ENCODE results near the gene FAM3C.

FAM3C gene

GRCh38 chr7:121385800-121386179 is 10.3 kb downstream of the FAM3C start:
- Histone ChIP-seq H3K9ac (ENCODE audit: low read length) (no peak overlapping the region), H3K4me3 (ENCODE audit: low read length) (no peak overlapping the region), H3K27me3 (ENCODE audit: control insufficient read depth, insufficient read depth, low read length) (no peaks in the 10 kb centered on the region), H3K27ac (ENCODE audit: low read depth, low read length) (no peak overlapping the region), H3K4me1 (ENCODE audit: control insufficient read depth, insufficient read depth, low read length) (no peaks in the 10 kb centered on the region), H3K36me3 (ENCODE audit: control insufficient read depth, insufficient read depth, low read length) (no peaks in the 10 kb centered on the region)

- Histone ChIP-seq H3K27ac (ENCODE audit: low read depth, low read length) (no peak overlapping the region), H3K9ac (ENCODE audit: low read length) (no peak overlapping the region)
These were observed 10.9 kb downstream of the FAM3C start for GRCh38 chr7:121385056-121385799.

GRCh38 chr7:121384265-121384664 is 11.8 kb downstream of the FAM3C start:
- no peak overlapping the region for H3K27ac ChIP-seq (ENCODE audit: low read depth, low read length)
- H3K4me1 ChIP-seq (ENCODE audit: control insufficient read depth, insufficient read depth, low read length): no peaks in the 10 kb centered on the region
- no peaks in the 10 kb centered on the region for H3K27me3 ChIP-seq (ENCODE audit: control insufficient read depth, insufficient read depth, low read length)
- H3K9ac ChIP-seq (ENCODE audit: low read length): no peak overlapping the region
- H3K36me3 ChIP-seq (ENCODE audit: control insufficient read depth, insufficient read depth, low read length): no peaks in the 10 kb centered on the region
- no peak overlapping the region for H3K4me3 ChIP-seq (ENCODE audit: low read length)

More at GRCh38 chr7:121385056-121385799, 10.9 kb downstream of the FAM3C start:
- no peaks in the 10 kb centered on the region for H3K4me1 ChIP-seq (ENCODE audit: control insufficient read depth, insufficient read depth, low read length)
- H3K4me3 ChIP-seq (ENCODE audit: low read length): no peak overlapping the region
- H3K36me3 ChIP-seq (ENCODE audit: control insufficient read depth, insufficient read depth, low read length): no peaks in the 10 kb centered on the region
- H3K27me3 ChIP-seq (ENCODE audit: control insufficient read depth, insufficient read depth, low read length): no peaks in the 10 kb centered on the region

GRCh38 chr7:121383235-121383910 is 12.7 kb downstream of the FAM3C start:
- Histone ChIP-seq H3K36me3 (ENCODE audit: control insufficient read depth, insufficient read depth, low read length) (no peaks in the 10 kb centered on the region), H3K27ac (ENCODE audit: low read depth, low read length) (no peak overlapping the region), H3K27me3 (ENCODE audit: control insufficient read depth, insufficient read depth, low read length) (no peaks in the 10 kb centered on the region), H3K9ac (ENCODE audit: low read length) (no peak overlapping the region), H3K4me3 (ENCODE audit: low read length) (no peak overlapping the region), H3K4me1 (ENCODE audit: control insufficient read depth, insufficient read depth, low read length) (no peaks in the 10 kb centered on the region)

GRCh38 chr7:121382473-121382872 is 13.6 kb downstream of the FAM3C start:
- H3K27ac ChIP-seq (ENCODE audit: low read depth, low read length): no peak overlapping the region
- no peak overlapping the region for H3K4me3 ChIP-seq (ENCODE audit: low read length)
- no peaks in the 10 kb centered on the region for H3K36me3 ChIP-seq (ENCODE audit: control insufficient read depth, insufficient read depth, low read length)
- H3K4me1 ChIP-seq (ENCODE audit: control insufficient read depth, insufficient read depth, low read length): no peaks in the 10 kb centered on the region
- H3K9ac ChIP-seq (ENCODE audit: low read length): no peak overlapping the region
- H3K27me3 ChIP-seq (ENCODE audit: control insufficient read depth, insufficient read depth, low read length): no peaks in the 10 kb centered on the region

GRCh38 chr7:121379930-121380329 is 16.2 kb downstream of the FAM3C start:
- Histone ChIP-seq H3K9ac (ENCODE audit: low read length) (no peak overlapping the region), H3K4me3 (ENCODE audit: low read length) (no peak overlapping the region), H3K27me3 (ENCODE audit: control insufficient read depth, insufficient read depth, low read length) (no peaks in the 10 kb centered on the region), H3K36me3 (ENCODE audit: control insufficient read depth, insufficient read depth, low read length) (peaks cover 4% of the 10 kb centered on the region), H3K27ac (ENCODE audit: low read depth, low read length) (no peak overlapping the region), H3K4me1 (ENCODE audit: control insufficient read depth, insufficient read depth, low read length) (no peaks in the 10 kb centered on the region)

GRCh38 chr7:121376979-121377378 is 19.1 kb downstream of the FAM3C start:
- Histone ChIP-seq H3K27me3 (ENCODE audit: control insufficient read depth, insufficient read depth, low read length) (no peaks in the 10 kb centered on the region), H3K27ac (ENCODE audit: low read depth, low read length) (no peak overlapping the region), H3K36me3 (ENCODE audit: control insufficient read depth, insufficient read depth, low read length) (peaks cover 4% of the 10 kb centered on the region), H3K9ac (ENCODE audit: low read length) (no peak overlapping the region), H3K4me3 (ENCODE audit: low read length) (no peak overlapping the region), H3K4me1 (ENCODE audit: control insufficient read depth, insufficient read depth, low read length) (no peaks in the 10 kb centered on the region)

- Histone ChIP-seq H3K4me1 (ENCODE audit: control insufficient read depth, insufficient read depth, low read length) (peaks cover 7% of the 10 kb centered on the region), H3K36me3 (ENCODE audit: control insufficient read depth, insufficient read depth, low read length) (peaks cover 4% of the 10 kb centered on the region), H3K4me3 (ENCODE audit: low read length) (no peak overlapping the region), H3K27me3 (ENCODE audit: control insufficient read depth, insufficient read depth, low read length) (no peaks in the 10 kb centered on the region), H3K27ac (ENCODE audit: low read depth, low read length) (no peak overlapping the region), H3K9ac (ENCODE audit: low read length) (no peak overlapping the region)
These were observed 22.9 kb downstream of the FAM3C start for GRCh38 chr7:121373177-121373576.

GRCh38 chr7:121372376-121373010 is 23.6 kb downstream of the FAM3C start:
- Histone ChIP-seq H3K9ac (ENCODE audit: low read length) (no peak overlapping the region), H3K36me3 (ENCODE audit: control insufficient read depth, insufficient read depth, low read length) (peaks cover 4% of the 10 kb centered on the region), H3K27ac (ENCODE audit: low read depth, low read length) (no peak overlapping the region), H3K4me1 (ENCODE audit: control insufficient read depth, insufficient read depth, low read length) (peaks cover 7% of the 10 kb centered on the region), H3K27me3 (ENCODE audit: control insufficient read depth, insufficient read depth, low read length) (no peaks in the 10 kb centered on the region), H3K4me3 (ENCODE audit: low read length) (no peak overlapping the region)

- H3K4me3 ChIP-seq (ENCODE audit: low read length): no peak overlapping the region
- peaks cover 4% of the 10 kb centered on the region for H3K36me3 ChIP-seq (ENCODE audit: control insufficient read depth, insufficient read depth, low read length)
- no peaks in the 10 kb centered on the region for H3K27me3 ChIP-seq (ENCODE audit: control insufficient read depth, insufficient read depth, low read length)
- peaks cover 9% of the 10 kb centered on the region for H3K4me1 ChIP-seq (ENCODE audit: control insufficient read depth, insufficient read depth, low read length)
- no peak overlapping the region for H3K9ac ChIP-seq (ENCODE audit: low read length)
- no peak overlapping the region for H3K27ac ChIP-seq (ENCODE audit: low read depth, low read length)
These were observed 24.2 kb downstream of the FAM3C start for GRCh38 chr7:121371883-121372282.

GRCh38 chr7:121371367-121371766 is 24.7 kb downstream of the FAM3C start:
- Histone ChIP-seq H3K9ac (ENCODE audit: low read length) (no peak overlapping the region), H3K27me3 (ENCODE audit: control insufficient read depth, insufficient read depth, low read length) (no peaks in the 10 kb centered on the region), H3K4me1 (ENCODE audit: control insufficient read depth, insufficient read depth, low read length) (peaks cover 9% of the 10 kb centered on the region), H3K36me3 (ENCODE audit: control insufficient read depth, insufficient read depth, low read length) (peaks cover 4% of the 10 kb centered on the region), H3K27ac (ENCODE audit: low read depth, low read length) (no peak overlapping the region), H3K4me3 (ENCODE audit: low read length) (no peak overlapping the region)

GRCh38 chr7:121369462-121369861 is 26.6 kb downstream of the FAM3C start:
- Histone ChIP-seq H3K9ac (ENCODE audit: low read length) (no peak overlapping the region), H3K4me1 (ENCODE audit: control insufficient read depth, insufficient read depth, low read length) (peaks cover 12% of the 10 kb centered on the region), H3K27me3 (ENCODE audit: control insufficient read depth, insufficient read depth, low read length) (no peaks in the 10 kb centered on the region), H3K27ac (ENCODE audit: low read depth, low read length) (peak overlapping the region; percentile 7), H3K36me3 (ENCODE audit: control insufficient read depth, insufficient read depth, low read length) (no peaks in the 10 kb centered on the region), H3K4me3 (ENCODE audit: low read length) (peak overlapping the region; percentile 3)

All from rectal smooth muscle tissue (tissue), 1 donor.